Measurements from ENCODE around the gene HMG20B. TPM values are rescaled to one million over a fixed set of nuclear protein-coding genes. Genes with fewer than 3 reads are reported as not detected.

Gene HMG20B
- total RNA-seq, 1 donor from 2014 or later = 36.6 TPM

GRCh38 chr19:3537438-3538240 is 35.1 kb upstream of the HMG20B start:
- peak; percentile 11 for ATAC-seq

GRCh38 chr19:3538258-3538929 is 34.4 kb upstream of the HMG20B start:
- ATAC-seq = no peak

GRCh38 chr19:3538965-3539755 is 33.6 kb upstream of the HMG20B start, which contains the start of gene TEKTIP1:
Gene TEKTIP1, plus strand, starts transcription at chr19:3539174. Its CDS starts 4 bp downstream, at chr19:3539178.
- no peak for ATAC-seq

- ATAC-seq = no peak
Measured at GRCh38 chr19:3539756-3540118, 33.0 kb upstream of the HMG20B start.

GRCh38 chr19:3543150-3544057 is 29.3 kb upstream of the HMG20B start:
- ATAC-seq = peak; percentile 4

- no peak for ATAC-seq
Measured at GRCh38 chr19:3544058-3544376, 28.7 kb upstream of the HMG20B start.

- peak; percentile 53 for ATAC-seq
Measured at GRCh38 chr19:3544742-3545668, 27.7 kb upstream of the HMG20B start.

GRCh38 chr19:3545669-3546034 is 27.1 kb upstream of the HMG20B start:
- ATAC-seq = no peak

GRCh38 chr19:3546119-3546518 is 26.6 kb upstream of the HMG20B start:
- ATAC-seq = no peak

- no peak for ATAC-seq
Measured at GRCh38 chr19:3547301-3547731, 25.4 kb upstream of the HMG20B start.

GRCh38 chr19:3547767-3548282 is 24.9 kb upstream of the HMG20B start:
- ATAC-seq = no peak

GRCh38 chr19:3548606-3549005 is 24.1 kb upstream of the HMG20B start:
- ATAC-seq = no peak

- ATAC-seq = no peak
Measured at GRCh38 chr19:3549816-3550215, 22.9 kb upstream of the HMG20B start.

- no peak for ATAC-seq
Measured at GRCh38 chr19:3550947-3551791, 21.6 kb upstream of the HMG20B start.

GRCh38 chr19:3551792-3552095 is 21.0 kb upstream of the HMG20B start:
- ATAC-seq = no peak

- no peak for ATAC-seq
Measured at GRCh38 chr19:3554254-3555083, 18.3 kb upstream of the HMG20B start.

GRCh38 chr19:3555653-3556422 is 16.9 kb upstream of the HMG20B start:
- no peak for ATAC-seq

GRCh38 chr19:3556423-3556977 is 16.2 kb upstream of the HMG20B start:
- ATAC-seq = no peak

Measured in esophagus mucosa (tissue), 1 donor.